Karpas-422 (cell line): ENCODE data around the gene DAZAP1. TPM values are rescaled to one million over a fixed set of nuclear protein-coding genes. Genes with fewer than 3 reads are reported as not detected.

Source experiments
- DNase-seq: peaks from one replicate; pipeline ENCODE4 v3.0.0-alpha.2; 2015
- H2AFZ ChIP-seq: fragments of 200-600 bp; sonication (generic); 2 replicates; pipeline ENCODE4 v1.6.1; 2014; ENCODE audit warnings: antibody characterized with exemption, low read length, mixed read lengths
- H3K27ac ChIP-seq: fragments of 200-600 bp; sonication (generic); 2 replicates; pipeline ENCODE4 v1.5.1; 2014; ENCODE audit warnings: mild to moderate bottlenecking, low read length, moderate library complexity
- H3K27me3 ChIP-seq: fragments of 200-600 bp; sonication (generic); 2 replicates; pipeline ENCODE4 v1.6.1; 2014; ENCODE audit warnings: low read length, mixed read lengths
- H3K36me3 ChIP-seq: fragments of 200-600 bp; sonication (generic); 2 replicates; pipeline ENCODE4 v1.6.1; 2014; ENCODE audit warnings: low read length, mixed read lengths; ENCODE audit not compliant: insufficient read depth
- H3K4me1 ChIP-seq: fragments of 200-600 bp; sonication (generic); 2 replicates; pipeline ENCODE4 v1.6.1; 2014; ENCODE audit warnings: mild to moderate bottlenecking, low read length, mixed read lengths
- H3K4me2 ChIP-seq: fragments of 200-600 bp; sonication (generic); 2 replicates; pipeline ENCODE4 v1.6.1; 2014; ENCODE audit warnings: low read length, low read depth, mild to moderate bottlenecking; ENCODE audit not compliant: poor library complexity, severe bottlenecking
- H3K4me3 ChIP-seq: fragments of 200-600 bp; sonication (generic); 2 replicates; pipeline ENCODE4 v1.5.1; 2014; ENCODE audit warnings: mild to moderate bottlenecking, antibody characterized with exemption, low read length, mixed read lengths
- H3K79me2 ChIP-seq: fragments of 200-600 bp; sonication (generic); 2 replicates; pipeline ENCODE4 v1.6.1; 2014; ENCODE audit warnings: mild to moderate bottlenecking, low read length, mixed read lengths
- H3K9ac ChIP-seq: fragments of 200-600 bp; sonication (generic); 2 replicates; pipeline ENCODE4 v1.6.0; 2014; ENCODE audit warnings: low read length
- H3K9me2 ChIP-seq: fragments of 200-600 bp; sonication (generic), shearing (Covaris generic); replicated peaks from 2 replicates; pipeline ENCODE4 v1.6.0; 2014; ENCODE audit warnings: mild to moderate bottlenecking, low read length, moderate library complexity; ENCODE audit not compliant: insufficient read depth
- H3K9me3 ChIP-seq: fragments of 300-700, 200-600 bp; sonication (generic); 2 replicates; pipeline ENCODE4 v1.6.1; 2014; ENCODE audit warnings: low read length, mixed read lengths
- H4K20me1 ChIP-seq: fragments of 200-600 bp; sonication (generic); 2 replicates; pipeline ENCODE4 v1.6.1; 2014; ENCODE audit warnings: mild to moderate bottlenecking, antibody characterized with exemption, low read length, low read depth; ENCODE audit not compliant: insufficient read depth
- total RNA-seq: library from RNA; depleted of rRNA; stranded (reverse); fragments of >200 nt; shearing (Covaris generic); gene quantifications from 2 replicates; pipeline ENCODE4 v1.2.3, GENCODE V29; 2014; ENCODE audit warnings: low replicate concordance

DAZAP1 gene
- total RNA-seq, 1 experiment from 2014 or later, result 110 TPM

DNA sequence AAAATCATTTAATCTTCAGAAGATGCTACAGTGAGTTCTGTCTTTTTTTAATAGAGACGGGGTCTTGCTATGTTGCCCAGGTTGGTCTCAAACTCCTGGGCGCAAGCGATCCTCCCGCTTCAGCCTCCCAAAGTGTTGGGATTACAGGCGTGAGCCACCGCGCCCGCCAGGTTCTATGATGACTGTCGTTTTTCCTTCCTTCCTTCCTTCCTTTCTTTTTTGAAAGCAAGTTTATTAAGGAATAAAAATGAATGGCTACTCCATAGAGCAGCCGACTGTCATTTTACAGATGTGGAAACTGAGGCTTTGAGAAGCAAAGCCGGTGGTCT is 5.5 kb upstream of the DAZAP1 start:
- Histone ChIP-seq H3K27me3 (no peaks in the 10 kb centered on the region), H3K79me2 (peaks cover 21% of the 10 kb centered on the region), H3K4me3 (peak overlapping the region; percentile 97), H4K20me1 (0 out of 2 replicates have a peak, but pooled peaks cover 5% of the 10 kb centered on the region), H3K27ac (no peak overlapping the region), H3K9ac (peak overlapping the region; percentile 93), H2AFZ (no peak overlapping the region), H3K9me3 (no peaks in the 10 kb centered on the region), H3K9me2 (no peaks in the 10 kb centered on the region), H3K4me1 (peaks cover 39% of the 10 kb centered on the region), H3K4me2 (peak overlapping the region; percentile 91), H3K36me3 (peaks cover 4% of the 10 kb centered on the region; the same call in 1 of the 2 replicates)
- DNase-seq, result no peak

DNA sequence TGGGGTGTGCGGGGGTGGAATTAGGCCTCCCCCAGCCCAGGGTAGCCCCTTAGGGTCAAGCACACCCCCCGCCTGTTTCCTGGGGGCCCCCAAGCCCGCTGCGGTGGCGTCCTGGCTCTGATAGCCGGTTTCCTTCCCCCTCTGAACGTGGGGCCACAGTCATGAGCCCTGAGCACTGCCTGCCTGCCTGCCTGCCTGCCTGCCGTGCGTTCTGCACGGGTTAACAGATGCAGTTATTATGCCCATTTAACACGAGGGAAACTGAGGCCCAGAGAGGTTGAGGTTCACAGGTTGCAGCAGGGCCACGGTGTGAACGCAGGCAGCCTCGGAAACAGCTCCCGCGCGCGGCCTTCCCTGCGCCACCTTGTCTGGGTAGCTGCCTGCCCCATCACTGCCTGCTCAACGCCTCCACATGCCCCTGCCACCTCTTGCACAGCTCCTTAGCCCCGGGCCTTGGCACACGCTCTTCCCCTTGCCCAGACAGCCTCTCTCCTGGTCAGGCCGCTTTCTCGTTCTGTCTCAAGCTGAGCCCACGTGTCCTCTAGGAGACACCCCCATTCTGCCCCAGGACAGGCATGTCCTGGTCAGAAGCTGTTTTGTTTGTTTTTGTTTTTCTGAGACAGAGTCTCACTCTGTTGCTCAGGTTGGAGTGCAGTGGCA is 4.8 kb upstream of the DAZAP1 start:
- Histone ChIP-seq H3K27ac (no peak overlapping the region), H3K4me2 (peak overlapping the region; percentile 91), H4K20me1 (0 out of 2 replicates have a peak, but pooled peaks cover 5% of the 10 kb centered on the region), H3K79me2 (peaks cover 21% of the 10 kb centered on the region), H3K9me2 (no peaks in the 10 kb centered on the region), H3K27me3 (no peaks in the 10 kb centered on the region), H3K4me1 (peaks cover 41% of the 10 kb centered on the region), H3K36me3 (peaks cover 4% of the 10 kb centered on the region; the same call in 1 of the 2 replicates), H3K9ac (peak overlapping the region; percentile 41; the same call in 1 of the 2 replicates), H3K9me3 (no peaks in the 10 kb centered on the region), H3K4me3 (peak overlapping the region; percentile 34; the same call in 1 of the 2 replicates), H2AFZ (no peak overlapping the region)
- no peak for DNase-seq

- peak overlapping the region; percentile 77 for H3K9ac ChIP-seq
- no peaks in the 10 kb centered on the region for H3K9me3 ChIP-seq
- DNase-seq, result peak; percentile 100
- H2AFZ ChIP-seq, result no peak overlapping the region
- peaks cover 42% of the 10 kb centered on the region for H3K79me2 ChIP-seq
- H3K4me3 ChIP-seq, result peak overlapping the region; percentile 65
- peaks cover 35% of the 10 kb centered on the region for H3K4me1 ChIP-seq
- H3K4me2 ChIP-seq, result peak overlapping the region; percentile 93
- H3K27me3 ChIP-seq, result no peaks in the 10 kb centered on the region
- H3K36me3 ChIP-seq, result peaks cover 12% of the 10 kb centered on the region; the same call in 1 of the 2 replicates
- peaks cover 35% of the 10 kb centered on the region for H4K20me1 ChIP-seq
- peak overlapping the region; percentile 79 for H3K27ac ChIP-seq
- no peaks in the 10 kb centered on the region for H3K9me2 ChIP-seq
These were observed 435 bp upstream of the DAZAP1 start for GRCh38 chr19:1406774-1407527.

DNA sequence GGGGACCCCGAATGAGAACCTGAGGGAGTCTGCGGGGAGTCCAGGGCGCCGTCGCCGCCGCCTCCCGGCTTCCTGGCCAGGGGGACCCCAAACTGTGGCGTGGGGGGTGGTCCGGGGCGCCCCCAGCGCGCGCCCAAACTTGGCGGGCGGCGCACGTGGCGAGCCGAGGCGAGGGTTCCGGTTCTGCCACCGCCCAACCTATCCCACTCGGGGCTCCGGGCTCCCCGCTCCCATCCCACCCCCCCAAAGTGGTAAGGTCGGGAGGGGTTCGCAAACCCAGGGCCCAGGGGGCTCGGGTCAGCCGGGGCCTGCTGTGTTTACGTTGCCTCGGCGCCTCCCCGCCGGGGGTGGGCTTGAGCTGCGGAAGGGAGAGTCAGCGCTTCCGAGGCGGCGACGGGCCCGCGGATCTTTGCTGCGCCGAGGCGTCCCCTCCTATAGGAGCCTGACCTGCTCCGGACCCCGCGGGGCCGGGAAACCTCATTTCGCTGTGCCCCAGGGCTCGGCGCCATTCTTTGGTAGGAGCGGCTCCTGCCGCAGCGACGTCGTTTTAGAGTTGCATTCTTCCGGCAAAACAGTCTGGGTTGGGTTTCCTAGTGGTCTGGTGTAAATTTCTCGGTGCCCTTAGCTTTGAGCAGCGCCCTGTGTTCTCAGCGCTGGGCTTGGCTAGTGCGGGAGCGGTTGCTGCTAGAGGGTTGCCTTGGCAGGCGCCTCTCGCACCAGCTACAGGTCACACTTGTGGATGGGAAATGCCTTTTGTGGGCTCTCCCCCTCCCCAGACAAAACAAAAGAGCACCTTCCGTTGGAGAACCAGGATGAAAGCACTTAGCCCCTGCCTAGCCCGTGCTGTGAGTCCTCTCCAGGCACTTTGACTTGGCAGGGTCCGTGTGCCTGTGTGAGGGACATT is 1.2 kb downstream of the DAZAP1 start:
- Histone ChIP-seq H3K4me3 (peak overlapping the region; percentile 87), H3K79me2 (peaks cover 58% of the 10 kb centered on the region), H3K9me3 (no peaks in the 10 kb centered on the region), H3K4me1 (peaks cover 24% of the 10 kb centered on the region), H3K27ac (peak overlapping the region; percentile 89), H3K36me3 (peaks cover 14% of the 10 kb centered on the region), H2AFZ (no peak overlapping the region), H3K9ac (peak overlapping the region; percentile 100), H3K4me2 (peak overlapping the region; percentile 81), H4K20me1 (peaks cover 51% of the 10 kb centered on the region), H3K27me3 (no peaks in the 10 kb centered on the region), H3K9me2 (no peaks in the 10 kb centered on the region)
- peak; percentile 80 for DNase-seq

DNA sequence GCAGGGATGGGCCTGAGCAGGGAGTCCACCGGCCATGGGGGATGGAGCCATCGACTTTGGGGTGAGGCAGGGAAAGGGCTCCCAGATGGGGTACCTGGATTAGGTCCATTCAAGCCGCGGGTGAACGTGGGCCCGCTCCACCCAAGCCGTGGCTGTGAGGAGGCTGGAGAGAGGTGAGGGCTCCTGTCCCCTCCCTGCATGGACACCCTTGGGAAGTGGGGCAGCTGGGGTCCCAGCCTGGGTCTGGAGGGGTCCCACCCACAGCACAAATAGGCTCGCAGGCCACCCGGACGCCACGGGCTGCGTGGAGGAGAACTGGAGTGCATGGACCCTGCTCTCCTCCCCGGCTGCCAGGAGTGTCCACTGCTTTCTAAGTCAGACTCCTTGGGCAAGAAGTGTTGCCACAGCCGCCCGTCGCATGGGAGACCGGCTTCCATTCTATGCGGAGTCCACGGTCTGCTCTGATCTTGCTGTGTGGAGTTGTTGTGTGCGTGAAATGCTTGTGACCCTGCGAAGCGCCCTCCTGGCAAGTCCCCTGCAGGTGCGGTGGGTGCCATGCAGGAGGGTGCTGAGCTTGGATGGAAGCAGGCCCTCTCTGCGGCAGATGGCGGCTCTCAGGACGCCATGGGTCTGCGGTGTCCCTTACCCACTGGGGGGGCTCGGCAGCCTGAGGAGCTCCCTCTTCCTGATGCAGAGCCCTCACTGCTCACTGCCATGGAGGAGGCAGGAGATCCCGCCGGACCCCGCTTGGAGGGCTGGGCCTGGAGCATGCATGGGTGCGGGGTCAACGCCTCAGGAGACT is 2.0 kb downstream of the DAZAP1 start:
- Histone ChIP-seq H4K20me1 (peaks cover 57% of the 10 kb centered on the region), H3K4me1 (peaks cover 24% of the 10 kb centered on the region), H3K36me3 (peaks cover 14% of the 10 kb centered on the region), H3K27me3 (no peaks in the 10 kb centered on the region), H2AFZ (no peak overlapping the region), H3K9me3 (no peaks in the 10 kb centered on the region), H3K9me2 (no peaks in the 10 kb centered on the region), H3K9ac (peak overlapping the region; percentile 100), H3K4me2 (peak overlapping the region; percentile 81), H3K27ac (no peak overlapping the region), H3K79me2 (peaks cover 67% of the 10 kb centered on the region), H3K4me3 (peak overlapping the region; percentile 87)
- no peak for DNase-seq

DNA sequence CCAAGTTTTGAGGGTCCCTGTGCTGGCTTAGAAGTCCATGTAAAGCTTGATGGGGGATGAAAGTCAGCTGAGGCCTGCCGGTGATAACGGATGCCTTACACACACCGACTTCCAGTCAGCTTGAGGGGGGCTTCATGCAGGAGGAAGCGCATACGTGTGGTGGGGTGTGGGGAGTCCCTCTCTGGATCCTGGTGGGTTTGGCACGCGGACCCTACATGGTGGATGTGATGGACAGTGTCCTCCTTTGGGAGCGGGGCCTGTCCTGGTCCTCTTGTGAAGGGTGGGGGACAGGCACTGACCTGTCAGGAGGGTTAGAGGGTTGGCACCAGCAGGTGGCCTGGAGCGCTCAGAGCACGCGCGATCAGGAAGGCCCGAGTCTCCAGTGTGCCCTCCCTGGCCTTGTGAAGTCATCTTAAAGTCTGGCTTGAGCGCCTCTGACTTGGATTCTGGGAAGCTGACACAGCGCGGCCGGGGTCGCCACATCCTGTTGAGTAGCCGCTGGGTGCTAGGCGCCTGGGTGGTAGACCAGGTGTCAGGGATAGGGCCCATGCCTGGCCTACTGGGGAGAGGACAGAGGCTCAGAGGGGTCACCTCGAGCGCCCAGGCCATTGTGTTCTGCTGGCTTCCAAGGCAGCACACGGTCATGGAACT is 2.9 kb downstream of the DAZAP1 start:
- no peak for DNase-seq

DNA sequence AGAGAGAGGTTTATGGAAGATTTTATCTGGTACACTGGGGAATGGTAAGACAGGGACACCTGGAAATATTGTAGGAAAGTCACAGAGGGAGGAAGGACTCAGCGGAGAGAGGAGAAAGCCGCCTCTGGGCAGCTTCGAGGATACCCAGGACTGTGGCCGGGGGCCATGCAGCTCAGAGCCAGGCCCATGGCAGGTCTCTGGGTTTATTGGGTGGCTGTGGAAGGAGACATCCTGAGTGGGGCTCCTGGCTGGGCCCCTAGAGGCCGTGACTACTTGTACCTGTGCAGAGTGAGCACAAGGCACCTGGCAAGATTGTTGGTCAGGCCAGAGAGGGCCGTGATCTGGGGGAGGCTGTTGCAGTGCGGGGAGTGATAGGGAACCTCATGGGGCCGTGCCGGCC is 3.4 kb downstream of the DAZAP1 start:
- no peak for DNase-seq
- H3K9ac ChIP-seq, result no peak overlapping the region
- H3K36me3 ChIP-seq, result peaks cover 14% of the 10 kb centered on the region
- H3K4me2 ChIP-seq, result no peak overlapping the region
- H3K9me3 ChIP-seq, result no peaks in the 10 kb centered on the region
- no peak overlapping the region for H2AFZ ChIP-seq
- peaks cover 24% of the 10 kb centered on the region for H3K4me1 ChIP-seq
- no peak overlapping the region for H3K27ac ChIP-seq
- peaks cover 80% of the 10 kb centered on the region for H3K79me2 ChIP-seq
- no peaks in the 10 kb centered on the region for H3K27me3 ChIP-seq
- H3K9me2 ChIP-seq, result no peaks in the 10 kb centered on the region
- peaks cover 69% of the 10 kb centered on the region for H4K20me1 ChIP-seq
- no peak overlapping the region for H3K4me3 ChIP-seq

More for the DNA sequence above, 2.9 kb downstream of the DAZAP1 start:
- Histone ChIP-seq H3K9me3 (no peaks in the 10 kb centered on the region), H3K9ac (0 out of 2 replicates have a peak overlapping the region, but pooled peaks have one; percentile 100), H3K4me1 (peaks cover 24% of the 10 kb centered on the region), H3K27ac (no peak overlapping the region), H4K20me1 (peaks cover 63% of the 10 kb centered on the region), H3K9me2 (no peaks in the 10 kb centered on the region), H3K4me3 (no peak overlapping the region), H3K79me2 (peaks cover 74% of the 10 kb centered on the region), H3K27me3 (no peaks in the 10 kb centered on the region), H3K36me3 (peaks cover 14% of the 10 kb centered on the region), H3K4me2 (peak overlapping the region; percentile 81), H2AFZ (no peak overlapping the region)
